Liver (tissue), 3 donors: ENCODE data around the gene IKBKE.

Source experiments
- CTCF ChIP-seq: fragments of 150-350 bp; IDR thresholded peaks from 2 replicates; pipeline ENCODE4 v1.5.1; 2017; ENCODE audit warnings: improper control_type of control experiment, low read depth, low read length; ENCODE audit not compliant: missing input control
- FOXA1 ChIP-seq: IDR thresholded peaks from 2 replicates; pipeline ENCODE4 v1.6.1; 2016; ENCODE audit warnings: antibody characterized with exemption
- HNF4G ChIP-seq: IDR thresholded peaks from 2 replicates; pipeline ENCODE4 v1.6.1; 2016; ENCODE audit warnings: antibody characterized with exemption
- MAX ChIP-seq: IDR thresholded peaks from 2 replicates; pipeline ENCODE4 v1.6.1; 2016; ENCODE audit warnings: antibody characterized with exemption
- TAF1 ChIP-seq: conservative IDR thresholded peaks from 2 replicates; pipeline ENCODE4 v1.6.1; 2016; ENCODE audit warnings: antibody characterized with exemption, mild to moderate bottlenecking
- YY1 ChIP-seq: IDR thresholded peaks from 2 replicates; pipeline ENCODE4 v1.6.1; 2016; ENCODE audit warnings: antibody characterized with exemption, mild to moderate bottlenecking
- donor health status: healthy.
- donor health status: healthy.

- no peak for TF ChIP-seq CTCF
- no peak for TF ChIP-seq TAF1
- no peak for TF ChIP-seq YY1
- TF ChIP-seq MAX, result no peak
- TF ChIP-seq FOXA1, result no peak
- no peak for TF ChIP-seq HNF4G
Observed at GRCh38 chr1:206471415-206471801, 1.1 kb downstream of the IKBKE start.
